NCI-H187 (cell line): ENCODE data around the gene WDFY1.
A peak's percentile ranks its signal among the peaks of the same experiment; 100 is the strongest.

Source experiments
- DNase-seq, 2 experiments: peaks; one replicate each; lab custom pipeline; 2025; lab: John Stamatoyannopoulos, UW

Gene WDFY1

GRCh38 chr2:223856584-223856983, 88.6 kb downstream of the WDFY1 start:
- DNase-seq, result no peak

GRCh38 chr2:223856021-223856420, 89.1 kb downstream of the WDFY1 start:
- DNase-seq, result no peak

GRCh38 chr2:223855426-223855825, 89.7 kb downstream of the WDFY1 start:
- no peak for DNase-seq

GRCh38 chr2:223854741-223855140, 90.4 kb downstream of the WDFY1 start:
- DNase-seq, result no peak

DNA sequence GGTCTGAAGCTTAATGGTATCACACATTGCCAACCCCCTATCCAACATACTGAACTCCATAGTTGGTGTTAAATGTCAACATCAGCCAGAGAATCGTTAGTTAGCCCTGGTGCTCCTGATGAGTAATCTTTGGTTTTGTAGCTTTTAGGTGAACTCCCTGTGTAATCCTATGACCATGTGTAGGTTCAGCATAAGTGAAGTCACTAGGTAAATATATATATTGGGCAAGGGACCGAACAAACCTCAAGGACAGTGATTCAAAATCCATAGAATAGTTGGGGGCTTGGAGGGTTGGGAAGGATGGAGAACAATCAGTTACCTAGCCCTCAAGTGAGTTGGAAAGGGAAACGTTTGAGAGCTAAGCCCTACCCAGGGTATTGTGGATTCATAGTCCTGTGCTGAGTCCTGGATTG, 91.7 kb downstream of the WDFY1 start:
- no peak for DNase-seq

- DNase-seq, result no peak
These were observed 92.8 kb downstream of the WDFY1 start for GRCh38 chr2:223852281-223852795.

DNA sequence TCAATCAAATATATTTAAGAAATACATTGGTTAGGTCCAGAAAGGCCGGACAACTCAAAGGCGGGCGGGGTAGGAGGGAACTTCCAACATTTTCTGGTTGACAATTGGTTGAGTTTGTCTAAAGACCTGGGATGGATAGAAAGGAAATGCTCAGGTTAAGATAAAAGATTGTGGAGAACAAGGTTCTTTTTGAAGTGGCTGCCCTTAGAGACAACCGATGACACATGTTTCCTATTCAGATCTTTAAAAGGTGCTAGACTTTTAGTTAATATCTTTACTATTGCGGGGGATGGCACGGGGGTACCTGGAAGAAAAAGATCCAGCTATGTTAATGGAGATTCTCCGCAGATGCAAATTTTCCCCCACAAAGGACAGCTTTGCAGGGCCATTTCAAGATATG, 97.7 kb downstream of the WDFY1 start:
- no peak for DNase-seq

DNA sequence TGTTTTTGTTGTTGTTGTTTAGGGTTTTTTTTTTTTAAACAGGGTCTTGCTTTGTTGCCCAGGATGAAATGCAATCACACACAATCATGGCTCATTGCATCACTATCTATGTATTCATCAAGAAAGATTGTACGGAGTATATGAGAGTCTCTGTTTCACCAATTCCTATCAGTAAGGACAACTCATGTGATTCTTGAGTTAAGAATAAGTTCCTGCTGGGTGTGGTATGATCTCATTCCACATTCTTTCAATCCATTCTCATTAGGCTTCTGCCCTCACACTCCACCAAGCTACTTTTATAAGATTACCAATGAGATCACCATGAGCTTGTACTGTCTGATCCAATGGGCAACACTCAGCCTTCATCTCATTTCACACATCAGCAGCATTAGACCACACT, 98.6 kb downstream of the WDFY1 start:
- no peak for DNase-seq

DNA sequence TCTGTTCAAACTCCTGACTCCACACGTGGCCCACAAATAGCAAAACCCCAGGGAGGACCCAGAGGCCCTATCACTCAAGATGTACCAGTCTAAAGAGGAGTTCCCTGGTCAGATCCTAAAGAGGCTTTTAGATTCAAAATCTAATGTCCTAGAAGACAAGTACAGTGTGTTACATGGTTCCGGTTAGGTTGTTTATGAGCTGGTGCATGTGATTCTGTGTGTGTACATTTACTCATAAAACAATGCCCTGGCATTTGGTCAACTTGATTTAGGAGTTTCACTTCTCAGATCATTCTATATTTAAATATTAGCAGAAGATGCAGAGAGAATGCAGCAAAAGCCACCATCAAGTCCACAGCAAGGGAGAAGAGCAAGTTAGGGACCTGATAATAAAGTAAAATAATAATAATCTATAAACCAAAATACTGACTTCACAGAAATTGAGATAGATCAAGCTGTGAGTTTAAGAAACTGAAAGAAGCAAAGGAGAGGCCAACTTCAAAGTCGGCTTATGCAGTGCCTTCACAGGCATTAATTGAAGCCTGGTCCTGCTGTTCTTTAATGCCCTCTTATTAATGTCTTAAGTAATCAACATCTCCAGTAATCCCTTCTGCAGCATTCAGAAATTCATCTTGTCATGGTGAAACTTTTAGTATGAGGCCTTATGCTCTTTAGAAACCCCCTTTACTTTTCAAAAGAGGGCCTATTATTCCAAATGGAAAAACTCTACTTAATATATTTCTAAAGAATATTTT, 103.5 kb downstream of the WDFY1 start:
- no peak for DNase-seq

DNA sequence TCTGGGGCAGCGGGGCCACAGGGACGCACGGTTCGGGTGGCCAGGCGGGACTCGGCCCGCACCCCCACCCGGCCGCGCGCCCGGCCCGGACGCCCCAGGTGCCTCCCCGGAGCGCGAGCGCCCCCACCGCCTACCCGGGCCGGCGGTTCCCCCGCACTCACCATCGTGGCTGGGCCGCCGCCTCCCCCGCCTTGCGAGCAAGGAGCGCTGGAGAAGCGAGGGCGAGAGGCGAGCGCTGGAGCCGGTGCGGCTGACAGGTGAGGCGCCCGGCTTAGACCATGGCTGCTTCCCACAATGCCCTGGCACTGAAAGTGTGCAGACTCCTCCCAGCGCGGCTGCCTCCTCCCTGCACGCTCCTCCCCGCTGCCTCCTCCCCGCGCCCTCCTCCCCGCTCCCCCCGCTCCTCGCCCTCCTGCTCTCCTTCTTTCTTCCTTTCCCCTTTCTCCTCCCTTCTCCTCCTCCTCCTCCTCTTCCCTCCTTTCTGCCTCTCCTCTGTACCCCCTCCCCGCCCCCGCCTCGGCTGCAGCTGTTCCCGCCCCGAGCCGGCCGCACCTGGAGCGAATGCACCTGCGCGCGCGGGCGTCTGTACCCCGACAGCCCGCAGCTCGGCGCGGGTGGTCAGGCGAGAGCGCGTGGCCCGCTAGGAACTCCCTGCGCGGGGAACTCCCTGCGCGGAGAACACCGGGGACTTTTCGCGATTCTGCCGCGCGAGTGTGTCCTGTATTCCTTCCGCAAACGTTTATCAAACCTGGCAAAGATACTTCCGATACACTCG, 107.7 kb downstream of the WDFY1 start, which contains the start of gene AP1S3:
Gene AP1S3, minus strand, starts transcription at position 296 of the 775 bp plus-strand sequence. Its CDS starts 132 bp downstream, at position 164.
- peak; percentile 16 to 73 for DNase-seq

DNA sequence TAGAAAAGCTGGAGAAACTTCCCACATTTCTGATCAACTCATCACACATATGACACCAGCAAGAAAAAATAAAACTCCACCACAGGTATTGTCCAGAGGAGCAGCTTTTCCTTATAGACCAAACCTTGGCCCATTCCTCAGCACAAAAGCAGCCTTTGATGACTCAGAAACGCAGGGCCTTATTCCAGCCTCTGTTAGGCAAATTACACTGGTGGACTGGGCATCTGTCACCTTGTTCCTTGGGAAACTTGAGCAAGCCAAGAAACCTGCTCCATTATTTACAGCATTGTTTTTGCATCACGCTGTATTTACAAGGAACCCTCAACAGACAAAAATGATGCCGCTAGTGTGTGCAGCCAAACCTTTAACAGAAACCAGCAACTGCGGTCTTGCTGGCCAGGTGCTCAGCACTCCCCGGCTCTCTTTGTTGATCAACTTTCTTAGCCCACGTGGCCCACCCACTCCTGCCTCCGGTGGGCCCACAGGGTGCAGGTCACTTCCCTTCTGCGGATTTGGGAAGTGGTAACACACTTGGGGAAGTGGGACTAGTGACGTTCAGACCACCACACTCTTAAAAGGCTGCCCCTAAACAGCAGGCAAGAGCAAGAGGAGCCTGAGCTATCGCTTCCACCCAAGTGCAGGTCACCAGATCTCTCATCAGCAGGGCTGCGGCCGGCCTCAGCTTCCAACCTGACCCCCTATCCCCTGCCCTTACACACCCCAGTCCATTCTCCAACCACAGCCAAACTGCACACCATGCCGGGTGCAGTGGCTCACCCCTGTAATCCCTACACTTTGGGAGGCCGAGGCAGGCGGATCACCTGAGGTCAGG, 109.2 kb downstream of the WDFY1 start:
- no peak for DNase-seq

DNA sequence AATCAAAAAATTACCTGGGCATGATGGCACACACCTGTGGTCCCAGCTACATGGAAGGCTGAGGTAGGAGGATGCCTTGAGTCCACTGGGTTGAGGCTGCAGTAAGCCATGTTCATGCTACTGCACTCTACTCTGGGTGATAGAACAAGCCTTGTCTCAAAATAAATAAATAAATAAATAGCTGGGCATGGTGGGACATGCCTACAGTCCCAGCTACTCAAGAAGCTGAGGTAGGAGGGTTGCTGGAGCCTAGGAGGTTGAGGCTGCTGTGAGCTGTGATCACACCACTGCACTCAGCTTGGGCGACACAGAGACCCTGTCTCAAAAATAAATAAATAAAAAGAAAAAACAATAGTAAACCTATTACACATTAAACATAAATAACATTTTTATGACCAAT, 110.7 kb downstream of the WDFY1 start:
- DNase-seq, result no peak

- DNase-seq, result no peak
These were observed 112.8 kb downstream of the WDFY1 start for GRCh38 chr2:223832241-223832903.

DNA sequence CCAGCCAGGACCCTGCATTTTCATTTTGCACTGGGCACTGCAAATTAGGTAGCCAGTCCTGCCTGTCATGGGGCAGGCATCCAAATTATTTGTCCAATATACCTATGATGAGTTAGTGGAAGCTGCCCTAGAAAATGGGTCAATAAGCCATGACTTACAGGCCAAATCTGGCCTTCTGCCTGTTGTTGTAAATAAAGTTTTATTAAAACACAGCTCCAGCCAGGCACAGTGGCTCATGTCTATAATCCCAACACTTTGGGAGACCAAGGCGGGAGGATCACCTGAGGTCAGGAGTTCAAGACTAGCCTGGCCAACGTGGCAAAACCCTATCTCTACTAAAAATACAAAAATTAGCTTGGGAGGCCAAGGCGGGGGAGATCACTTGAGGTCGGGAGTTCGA, 116.0 kb downstream of the WDFY1 start:
- no peak for DNase-seq

- DNase-seq, result no peak
These were observed 116.8 kb downstream of the WDFY1 start for GRCh38 chr2:223828314-223828713.

DNA sequence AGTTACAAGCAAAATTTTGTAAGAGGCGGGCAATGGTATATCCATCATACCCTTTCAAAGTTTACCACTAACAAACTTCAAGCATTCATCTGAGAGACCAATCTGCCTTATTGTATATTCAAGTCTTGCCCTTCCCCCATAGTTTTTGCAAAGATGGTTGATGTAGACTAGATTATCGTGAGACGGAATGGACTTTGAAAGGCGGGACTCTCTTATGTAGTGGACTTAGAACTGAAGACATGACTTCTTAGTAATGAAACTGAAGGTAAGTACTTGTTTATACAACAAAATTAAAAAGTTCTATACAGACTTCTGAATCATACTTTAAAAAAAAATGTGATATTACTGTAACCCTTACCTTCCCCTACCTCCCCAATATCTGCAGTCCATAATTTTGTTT, 118.1 kb downstream of the WDFY1 start:
- no peak for DNase-seq
